NB4 (cell line): ENCODE measurements around the gene SCAI.

Experiments
- DNase-seq: peaks from one replicate; pipeline ENCODE4 v3.0.0; 2010; ENCODE audit warnings: low read depth
- H3K4me3 ChIP-seq: one replicate; pipeline ENCODE4 v1.5.1; 2011; ENCODE audit warnings: mild to moderate bottlenecking, low read depth, low read length, moderate library complexity
- CTCF ChIP-seq: IDR thresholded peaks from one replicate; pipeline ENCODE4 v1.5.1; 2012; ENCODE audit warnings: low read depth, low read length
- MAX ChIP-seq: IDR thresholded peaks from 2 replicates; pipeline ENCODE4 v1.6.1; 2011; ENCODE audit warnings: low read depth, low read length
- MYC ChIP-seq: IDR thresholded peaks from 2 replicates; pipeline ENCODE4 v1.6.1; 2011; ENCODE audit warnings: low read depth, low read length
- POLR2A ChIP-seq: IDR thresholded peaks from 2 replicates; pipeline ENCODE4 v1.6.1; 2011; ENCODE audit warnings: mild to moderate bottlenecking; ENCODE audit not compliant: insufficient read length; ENCODE audit errors: extremely low read depth

SCAI gene

GRCh38 chr9:125003332-125003731 lies 140.0 kb downstream of the SCAI start:
- TF ChIP-seq CTCF (no peak), MYC (no peak), MAX (no peak), POLR2A (no peak)
- no peak for DNase-seq
- H3K4me3 ChIP-seq: no peak overlapping the region

GRCh38 chr9:124983698-124984097 lies 159.6 kb downstream of the SCAI start:
- no peak for DNase-seq
- no peak overlapping the region for H3K4me3 ChIP-seq
- TF ChIP-seq POLR2A: no peak
- TF ChIP-seq MAX: no peak
- no peak for TF ChIP-seq CTCF
- TF ChIP-seq MYC: no peak

GRCh38 chr9:124980431-124980830 lies 162.9 kb downstream of the SCAI start:
- DNase-seq: no peak
- H3K4me3 ChIP-seq: no peak overlapping the region
- TF ChIP-seq POLR2A: no peak
- TF ChIP-seq MAX: no peak
- no peak for TF ChIP-seq MYC
- no peak for TF ChIP-seq CTCF

GRCh38 chr9:124975131-124975530 lies 168.2 kb downstream of the SCAI start:
- TF ChIP-seq MAX: no peak
- no peak for TF ChIP-seq POLR2A
- no peak for TF ChIP-seq CTCF
- TF ChIP-seq MYC: no peak
- H3K4me3 ChIP-seq: no peak overlapping the region
- no peak for DNase-seq

- TF ChIP-seq CTCF (no peak), POLR2A (no peak), MAX (no peak), MYC (no peak)
These were observed 169.5 kb downstream of the SCAI start for GRCh38 chr9:124973807-124974206.

More at GRCh38 chr9:124973807-124974206, 169.5 kb downstream of the SCAI start:
- no peak overlapping the region for H3K4me3 ChIP-seq
- no peak for DNase-seq
